ENCODE measurements around the gene TLDC2. TPM values are rescaled to one million over a fixed set of nuclear protein-coding genes. Genes with fewer than 3 reads are reported as not detected.

TLDC2 gene
- under 1 TPM; 0.18 to 0.24 TPM for total RNA-seq
- 0.36 TPM for polyA plus RNA-seq (2013, experiment 1 of 2)
- 0.54 TPM for polyA plus RNA-seq (2013, experiment 2 of 2)
- long read RNA-seq, experiment 1 = 0 reads
- long read RNA-seq, experiment 2, partial matches to known transcripts = 1 of 2 reads
- long read RNA-seq, experiment 2, other reads (novel, unspliced or antisense) = 1 of 2 reads
- long read RNA-seq, experiment 3 = 0 reads
- long read RNA-seq, experiment 4, partial matches to known transcripts = 5 of 5 reads
- long read RNA-seq, experiment 4, other reads (novel, unspliced or antisense) = 0 of 5 reads

DNA sequence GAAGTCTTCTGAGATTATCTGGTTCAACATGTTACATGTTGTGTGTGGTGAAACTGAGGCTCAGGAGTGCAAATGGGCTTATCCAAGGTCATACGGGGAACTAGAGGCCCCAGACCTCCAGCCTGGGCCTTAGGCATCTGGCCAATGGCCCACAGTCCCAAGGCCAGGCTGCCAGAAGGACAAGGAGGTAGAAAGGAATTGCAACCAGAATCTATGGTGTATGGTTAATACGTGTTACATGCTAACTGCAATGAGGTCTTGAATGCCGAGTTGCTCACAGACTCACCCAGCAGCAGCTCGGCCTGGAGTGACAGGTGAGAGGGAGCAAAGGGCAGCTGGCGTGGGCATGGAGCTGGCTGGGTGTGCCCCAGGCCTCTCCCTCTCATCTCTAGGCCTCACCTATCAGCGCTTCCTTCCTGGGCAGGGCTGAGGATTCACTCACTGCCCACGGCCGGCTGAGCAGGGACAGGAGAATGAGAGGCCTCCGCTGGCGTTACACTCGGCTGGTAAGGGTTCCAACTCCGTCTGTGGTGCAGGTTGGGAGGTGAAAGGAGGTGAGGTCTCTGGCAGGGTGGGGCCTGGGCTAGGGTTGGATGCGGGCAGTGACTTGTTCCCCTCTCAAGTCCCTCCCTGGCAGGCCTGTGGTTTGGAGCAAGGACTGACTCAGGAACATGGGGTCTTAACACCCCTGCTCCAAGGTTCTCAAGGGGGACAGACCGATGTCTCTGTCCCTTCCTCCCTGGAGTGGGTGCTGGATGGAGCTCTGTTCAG is at the start of gene TLDC2:
Gene TLDC2 (plus strand): TSS at position 437 of the 771 bp plus-strand sequence. CDS start 37 bp downstream, at position 474.
- H3K4me1 ChIP-seq (ENCODE audit: control insufficient read depth, insufficient read depth, low read length) = no peaks in the 10 kb centered on the region
- no peaks in the 10 kb centered on the region for H3K4me1 Mint-ChIP-seq
- 93 to 94% methylated on average over 3 to 14 of the region's 14 CpGs for WGBS, 2 experiments (ENCODE audit: insufficient coverage in 1 of 2, insufficient read length in 1 of 2)
- H3K36me3 Mint-ChIP-seq (ENCODE audit: low read depth) = no peaks in the 10 kb centered on the region
- no peaks in the 10 kb centered on the region for H3K9me3 Mint-ChIP-seq
- no peaks in the 10 kb centered on the region for H3K27me3 Mint-ChIP-seq (ENCODE audit: insufficient read depth)
- TF ChIP-seq, protein P1, sequence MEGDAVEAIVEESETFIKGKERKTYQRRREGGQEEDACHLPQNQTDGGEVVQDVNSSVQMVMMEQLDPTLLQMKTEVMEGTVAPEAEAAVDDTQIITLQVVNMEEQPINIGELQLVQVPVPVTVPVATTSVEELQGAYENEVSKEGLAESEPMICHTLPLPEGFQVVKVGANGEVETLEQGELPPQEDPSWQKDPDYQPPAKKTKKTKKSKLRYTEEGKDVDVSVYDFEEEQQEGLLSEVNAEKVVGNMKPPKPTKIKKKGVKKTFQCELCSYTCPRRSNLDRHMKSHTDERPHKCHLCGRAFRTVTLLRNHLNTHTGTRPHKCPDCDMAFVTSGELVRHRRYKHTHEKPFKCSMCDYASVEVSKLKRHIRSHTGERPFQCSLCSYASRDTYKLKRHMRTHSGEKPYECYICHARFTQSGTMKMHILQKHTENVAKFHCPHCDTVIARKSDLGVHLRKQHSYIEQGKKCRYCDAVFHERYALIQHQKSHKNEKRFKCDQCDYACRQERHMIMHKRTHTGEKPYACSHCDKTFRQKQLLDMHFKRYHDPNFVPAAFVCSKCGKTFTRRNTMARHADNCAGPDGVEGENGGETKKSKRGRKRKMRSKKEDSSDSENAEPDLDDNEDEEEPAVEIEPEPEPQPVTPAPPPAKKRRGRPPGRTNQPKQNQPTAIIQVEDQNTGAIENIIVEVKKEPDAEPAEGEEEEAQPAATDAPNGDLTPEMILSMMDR (conservative IDR thresholded peaks at IDR 0.05) = no peak
- H3K9ac ChIP-seq (ENCODE audit: extremely low read depth, low read length, poor library complexity, severe bottlenecking) = no peak within 1 kb of the TSS
- no peak within 1 kb of the TSS for H3K4me3 ChIP-seq (ENCODE audit: low read length)
- H3K9me3 ChIP-seq (ENCODE audit: control insufficient read depth, low read length) = no peaks in the 10 kb centered on the region
- no peaks in the 10 kb centered on the region for H3K36me3 ChIP-seq (ENCODE audit: control insufficient read depth, insufficient read depth, low read length)
- no peak for DNase-seq
- H3K27me3 ChIP-seq (ENCODE audit: control insufficient read depth, insufficient read depth, low read length, poor library complexity, severe bottlenecking) = no peaks in the 10 kb centered on the region
- H3K27ac Mint-ChIP-seq = no peak within 1 kb of the TSS
- H3K4me3 Mint-ChIP-seq = no peak within 1 kb of the TSS
- H3K27ac ChIP-seq (ENCODE audit: low read depth, low read length) = no peak within 1 kb of the TSS

DNA sequence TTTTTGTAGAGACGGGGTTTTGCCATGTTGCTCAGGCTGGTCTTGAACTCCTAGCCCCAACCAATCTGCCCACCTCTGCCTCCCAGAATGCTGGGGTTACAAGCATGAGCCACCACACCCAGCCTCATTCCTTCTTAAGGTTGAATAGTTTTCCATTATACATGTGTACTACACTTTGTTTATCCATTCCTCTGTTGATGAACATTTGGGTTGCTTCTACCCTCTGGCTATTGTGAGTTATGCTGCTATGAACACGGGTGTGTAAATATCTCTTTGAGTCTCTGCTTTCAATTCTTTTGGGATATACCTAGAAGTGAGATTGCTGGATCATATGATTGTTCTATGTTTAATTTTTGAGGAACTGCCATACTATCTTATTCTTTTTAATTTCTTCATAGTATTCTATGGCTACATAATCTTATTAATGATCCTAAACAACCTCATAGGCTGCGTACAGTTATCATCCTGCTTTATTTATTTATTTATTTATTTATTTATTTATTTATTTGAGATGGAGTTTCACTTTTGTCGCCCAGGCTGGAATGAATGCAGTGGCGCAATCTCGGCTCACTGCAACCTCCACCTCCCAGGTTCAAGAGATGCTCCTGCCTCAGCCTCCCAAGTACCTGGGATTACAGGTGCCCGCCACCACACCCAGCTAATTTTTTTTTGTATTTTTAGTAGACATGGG is 49.2 kb upstream of the TLDC2 start:
- H3K27ac ChIP-seq (ENCODE audit: low read depth, low read length) = no peak overlapping the region
- Mint-ChIP-seq H3K27me3 (ENCODE audit: insufficient read depth) (no peaks in the 10 kb centered on the region), H3K9me3 (no peaks in the 10 kb centered on the region), H3K27ac (peak overlapping the region; percentile 14), H3K36me3 (ENCODE audit: low read depth) (peaks cover 52% of the 10 kb centered on the region), H3K4me3 (no peak overlapping the region), H3K4me1 (peaks cover 12% of the 10 kb centered on the region)
- peaks cover 9% of the 10 kb centered on the region for H3K4me1 ChIP-seq (ENCODE audit: control insufficient read depth, insufficient read depth, low read length)
- DNase-seq = no peak
- TF ChIP-seq, protein P1 (conservative IDR thresholded peaks at IDR 0.05) = no peak
- no peak overlapping the region for H3K4me3 ChIP-seq (ENCODE audit: low read length)
- no peaks in the 10 kb centered on the region for H3K27me3 ChIP-seq (ENCODE audit: control insufficient read depth, insufficient read depth, low read length, poor library complexity, severe bottlenecking)
- H3K36me3 ChIP-seq (ENCODE audit: control insufficient read depth, insufficient read depth, low read length) = peaks cover 42% of the 10 kb centered on the region
- no peak overlapping the region for H3K9ac ChIP-seq (ENCODE audit: extremely low read depth, low read length, poor library complexity, severe bottlenecking)
- WGBS, 2 experiments (ENCODE audit: insufficient coverage in 1 of 2, insufficient read length in 1 of 2) = 94 to 97% methylated on average over 4 to 6 of the region's 7 CpGs
- no peaks in the 10 kb centered on the region for H3K9me3 ChIP-seq (ENCODE audit: control insufficient read depth, low read length)

DNA sequence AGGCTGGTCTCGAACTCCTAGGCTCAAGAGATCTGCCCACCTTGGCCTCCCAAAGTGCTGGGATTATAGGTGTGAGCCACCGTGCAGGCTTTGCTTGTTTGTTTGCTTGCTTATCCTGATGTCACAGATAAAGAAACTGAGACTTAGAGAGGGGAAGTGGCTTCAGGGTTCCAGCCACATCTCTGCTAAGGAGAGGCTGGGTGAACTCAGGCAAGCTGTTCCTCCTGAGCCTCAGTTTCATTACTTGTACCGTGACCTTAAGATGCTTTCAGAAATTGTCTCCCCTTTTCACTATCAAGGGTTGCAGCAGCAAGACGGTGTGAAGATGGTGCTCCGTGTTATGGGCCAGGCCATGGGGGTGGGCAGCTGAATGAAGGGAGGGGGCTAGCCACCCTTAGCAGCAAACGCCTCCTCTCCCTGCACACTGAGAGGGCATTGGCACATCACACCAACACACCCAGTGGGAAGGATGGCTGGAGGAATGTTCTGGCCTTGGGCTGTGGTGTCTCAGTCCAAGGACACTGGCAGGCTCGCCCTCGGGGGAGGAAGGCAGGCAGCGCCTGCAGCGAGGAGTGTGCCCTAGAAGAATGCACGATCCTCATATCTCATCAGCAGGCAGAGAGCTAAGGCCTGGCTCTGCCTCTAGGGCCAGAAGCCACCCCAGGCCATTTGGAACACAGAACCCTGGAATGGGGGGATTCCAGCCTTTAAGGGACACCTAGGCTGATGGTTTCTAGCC is 48.2 kb upstream of the TLDC2 start:
- no peaks in the 10 kb centered on the region for H3K27me3 Mint-ChIP-seq (ENCODE audit: insufficient read depth)

More for the DNA sequence above, 48.2 kb upstream of the TLDC2 start:
- H3K9me3 ChIP-seq (ENCODE audit: control insufficient read depth, low read length) = no peaks in the 10 kb centered on the region
- H3K27me3 ChIP-seq (ENCODE audit: control insufficient read depth, insufficient read depth, low read length, poor library complexity, severe bottlenecking) = no peaks in the 10 kb centered on the region
- TF ChIP-seq, protein P1 (conservative IDR thresholded peaks at IDR 0.05) = no peak
- no peak overlapping the region for H3K4me3 Mint-ChIP-seq
- H3K9me3 Mint-ChIP-seq = no peaks in the 10 kb centered on the region
- H3K27ac ChIP-seq (ENCODE audit: low read depth, low read length) = no peak overlapping the region
- peak overlapping the region; percentile 74 for H3K27ac Mint-ChIP-seq
- H3K36me3 ChIP-seq (ENCODE audit: control insufficient read depth, insufficient read depth, low read length) = peaks cover 44% of the 10 kb centered on the region
- 87 to 88% methylated on average over 6 to 10 of the region's 11 CpGs for WGBS, 2 experiments (ENCODE audit: insufficient coverage in 1 of 2, insufficient read length in 1 of 2)
- H3K4me3 ChIP-seq (ENCODE audit: low read length) = no peak overlapping the region
- H3K4me1 Mint-ChIP-seq = peaks cover 8% of the 10 kb centered on the region
- no peak for DNase-seq
- no peak overlapping the region for H3K9ac ChIP-seq (ENCODE audit: extremely low read depth, low read length, poor library complexity, severe bottlenecking)
- H3K36me3 Mint-ChIP-seq (ENCODE audit: low read depth) = peaks cover 52% of the 10 kb centered on the region
- peaks cover 5% of the 10 kb centered on the region for H3K4me1 ChIP-seq (ENCODE audit: control insufficient read depth, insufficient read depth, low read length)
